ENCODE measurements around the gene CTAG2. TPM values are rescaled to one million over a fixed set of nuclear protein-coding genes. Genes with fewer than 3 reads are reported as not detected.
"Not testable (repeated sequence)": the region's sequence is repeated elsewhere in the genome, so short reads cannot be mapped to it uniquely, and the experiment has no call there.

The CTAG2 gene
- total RNA-seq, 1 donor from 2014 or later = not detected

- H3K9me3 Mint-ChIP-seq (ENCODE audit: low read depth) = peaks cover 8% of the 10 kb centered on the region
- H3K27me3 Mint-ChIP-seq = no peaks in the 10 kb centered on the region
- no peak overlapping the region for H3K27ac Mint-ChIP-seq
- H3K4me1 Mint-ChIP-seq (ENCODE audit: low read depth) = no peaks in the 10 kb centered on the region
- no peak for TF ChIP-seq CTCF (IDR thresholded peaks at IDR 0.05; ENCODE audit: unreplicated experiment)
- no peak overlapping the region for H3K4me3 Mint-ChIP-seq (ENCODE audit: low read depth)
- H3K36me3 Mint-ChIP-seq (ENCODE audit: insufficient read depth) = no peaks in the 10 kb centered on the region
- no peak for DNase-seq (ENCODE audit: low spot score, unreplicated experiment)
These were observed 354 bp downstream of the CTAG2 start for GRCh38 chrX:154653048-154653401.

GRCh38 chrX:154652311-154653047 lies 900 bp downstream of the CTAG2 start:
- Mint-ChIP-seq H3K36me3 (ENCODE audit: insufficient read depth) (no peaks in the 10 kb centered on the region), H3K27me3 (no peaks in the 10 kb centered on the region), H3K4me3 (ENCODE audit: low read depth) (no peak overlapping the region), H3K9me3 (ENCODE audit: low read depth) (peaks cover 8% of the 10 kb centered on the region), H3K4me1 (ENCODE audit: low read depth) (no peaks in the 10 kb centered on the region), H3K27ac (no peak overlapping the region)
- DNase-seq (ENCODE audit: low spot score, unreplicated experiment) = no peak
- no peak for TF ChIP-seq CTCF (IDR thresholded peaks at IDR 0.05; ENCODE audit: unreplicated experiment)

GRCh38 chrX:154650221-154650510 lies 3.2 kb downstream of the CTAG2 start:
- no peak overlapping the region for H3K27ac Mint-ChIP-seq
- no peaks in the 10 kb centered on the region for H3K36me3 Mint-ChIP-seq (ENCODE audit: insufficient read depth)
- no peak overlapping the region for H3K4me3 Mint-ChIP-seq (ENCODE audit: low read depth)
- peaks cover 4% of the 10 kb centered on the region for H3K9me3 Mint-ChIP-seq (ENCODE audit: low read depth)
- no peaks in the 10 kb centered on the region for H3K4me1 Mint-ChIP-seq (ENCODE audit: low read depth)
- H3K27me3 Mint-ChIP-seq = no peaks in the 10 kb centered on the region
- TF ChIP-seq CTCF (IDR thresholded peaks at IDR 0.05; ENCODE audit: unreplicated experiment) = no peak
- DNase-seq (ENCODE audit: low spot score, unreplicated experiment) = no peak

GRCh38 chrX:154649503-154650220 lies 3.7 kb downstream of the CTAG2 start:
- H3K27me3 Mint-ChIP-seq = no peaks in the 10 kb centered on the region
- no peaks in the 10 kb centered on the region for H3K4me1 Mint-ChIP-seq (ENCODE audit: low read depth)
- no peak for TF ChIP-seq CTCF (IDR thresholded peaks at IDR 0.05; ENCODE audit: unreplicated experiment)
- no peaks in the 10 kb centered on the region for H3K9me3 Mint-ChIP-seq (ENCODE audit: low read depth)
- H3K27ac Mint-ChIP-seq = no peak overlapping the region
- H3K36me3 Mint-ChIP-seq (ENCODE audit: insufficient read depth) = no peaks in the 10 kb centered on the region
- no peak for DNase-seq (ENCODE audit: low spot score, unreplicated experiment)
- H3K4me3 Mint-ChIP-seq (ENCODE audit: low read depth) = no peak overlapping the region

GRCh38 chrX:154648931-154649330 lies 4.4 kb downstream of the CTAG2 start:
- no peaks in the 10 kb centered on the region for H3K4me1 Mint-ChIP-seq (ENCODE audit: low read depth)

GRCh38 chrX:154645745-154646378 lies 7.5 kb downstream of the CTAG2 start:
- not testable (repeated sequence) for H3K9me3 Mint-ChIP-seq (ENCODE audit: low read depth)

More at GRCh38 chrX:154648931-154649330, 4.4 kb downstream of the CTAG2 start:
- Mint-ChIP-seq H3K4me3 (ENCODE audit: low read depth) (no peak overlapping the region), H3K36me3 (ENCODE audit: insufficient read depth) (no peaks in the 10 kb centered on the region), H3K9me3 (ENCODE audit: low read depth) (no peaks in the 10 kb centered on the region), H3K27ac (no peak overlapping the region), H3K27me3 (no peaks in the 10 kb centered on the region)
- DNase-seq (ENCODE audit: low spot score, unreplicated experiment) = no peak
- no peak for TF ChIP-seq CTCF (IDR thresholded peaks at IDR 0.05; ENCODE audit: unreplicated experiment)

GRCh38 chrX:154643708-154644107 lies 9.7 kb downstream of the CTAG2 start:
- H3K27me3 Mint-ChIP-seq; H3K9me3 Mint-ChIP-seq (ENCODE audit: low read depth); H3K4me1 Mint-ChIP-seq (ENCODE audit: low read depth); H3K4me3 Mint-ChIP-seq (ENCODE audit: low read depth); H3K27ac Mint-ChIP-seq; H3K36me3 Mint-ChIP-seq (ENCODE audit: insufficient read depth); DNase-seq (ENCODE audit: low spot score, unreplicated experiment): not testable (repeated sequence)

More at GRCh38 chrX:154645745-154646378, 7.5 kb downstream of the CTAG2 start:
- H3K4me1 Mint-ChIP-seq (ENCODE audit: low read depth); H3K27me3 Mint-ChIP-seq; DNase-seq (ENCODE audit: low spot score, unreplicated experiment); H3K4me3 Mint-ChIP-seq (ENCODE audit: low read depth); H3K27ac Mint-ChIP-seq; H3K36me3 Mint-ChIP-seq (ENCODE audit: insufficient read depth): not testable (repeated sequence)

GRCh38 chrX:154641740-154642139 lies 11.6 kb downstream of the CTAG2 start:
- DNase-seq (ENCODE audit: low spot score, unreplicated experiment); H3K9me3 Mint-ChIP-seq (ENCODE audit: low read depth); H3K27me3 Mint-ChIP-seq; H3K36me3 Mint-ChIP-seq (ENCODE audit: insufficient read depth); H3K4me3 Mint-ChIP-seq (ENCODE audit: low read depth); H3K27ac Mint-ChIP-seq; H3K4me1 Mint-ChIP-seq (ENCODE audit: low read depth): not testable (repeated sequence)

All from progenitor cell of endocrine pancreas (in vitro differentiated cells).